GM10248 (cell line): Measurements from ENCODE around the gene FKBP9.

Experiments used
- CTCF ChIA-PET: fragments of 300-600 bp; sonication (Branson Sonifier 250); formaldehyde crosslinking; extraction: SDS; loops from one replicate; lab custom pipeline; 2021; ENCODE audit warnings: antibody characterized with exemption; lab: Yijun Ruan, JAX
- POLR2A ChIA-PET: fragments of 350-650 bp; sonication (Branson Sonifier 250); formaldehyde crosslinking; extraction: SDS; loops from one replicate; lab custom pipeline; 2020; ENCODE audit warnings: antibody characterized with exemption; lab: Yijun Ruan, JAX
- DNase-seq: peaks from one replicate; pipeline ENCODE4 v3.0.0; 2012; ENCODE audit errors: extremely low spot score
- TF ChIP-seq, protein P1 (sequence below): IDR thresholded peaks from 2 replicates; pipeline ENCODE4 v1.5.1; 2012; ENCODE audit warnings: mild to moderate bottlenecking, low read depth; ENCODE audit errors: extremely low read depth, missing control alignments, control extremely low read depth

The FKBP9 gene

DNA sequence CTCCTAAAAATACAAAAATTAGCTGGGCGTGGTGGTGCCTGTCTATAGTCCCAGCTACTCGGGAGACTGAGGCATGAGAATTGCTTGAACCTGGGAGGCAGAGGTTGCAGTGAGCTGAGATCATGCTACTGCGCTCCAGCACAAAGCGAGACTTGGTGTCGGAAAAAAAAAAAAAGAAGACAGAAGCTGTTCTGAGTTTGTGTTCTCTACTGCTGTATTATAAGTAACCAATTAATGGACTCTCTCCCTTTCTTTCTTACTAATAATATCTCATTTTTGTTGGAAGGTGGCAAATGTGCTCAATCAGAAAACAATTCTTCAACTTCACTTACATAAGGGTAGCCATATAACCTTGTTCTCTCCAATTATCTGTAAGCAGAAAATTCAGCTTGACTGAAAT lies 97.9 kb downstream of the FKBP9 start:
- ChIA-PET POLR2A (interaction anchor here (0.7 kb wide), 1 partner anchor 150 kb away, joined by 3 read pairs; no protein-coding TSS in a partner anchor), CTCF (interaction anchor here (1.6 to 4.8 kb wide), 5 partner anchors 7 to 209 kb away, joined by 4 to 22 read pairs (median 19); partner anchors contain the start of gene NT5C3A)
- TF ChIP-seq, protein P1, sequence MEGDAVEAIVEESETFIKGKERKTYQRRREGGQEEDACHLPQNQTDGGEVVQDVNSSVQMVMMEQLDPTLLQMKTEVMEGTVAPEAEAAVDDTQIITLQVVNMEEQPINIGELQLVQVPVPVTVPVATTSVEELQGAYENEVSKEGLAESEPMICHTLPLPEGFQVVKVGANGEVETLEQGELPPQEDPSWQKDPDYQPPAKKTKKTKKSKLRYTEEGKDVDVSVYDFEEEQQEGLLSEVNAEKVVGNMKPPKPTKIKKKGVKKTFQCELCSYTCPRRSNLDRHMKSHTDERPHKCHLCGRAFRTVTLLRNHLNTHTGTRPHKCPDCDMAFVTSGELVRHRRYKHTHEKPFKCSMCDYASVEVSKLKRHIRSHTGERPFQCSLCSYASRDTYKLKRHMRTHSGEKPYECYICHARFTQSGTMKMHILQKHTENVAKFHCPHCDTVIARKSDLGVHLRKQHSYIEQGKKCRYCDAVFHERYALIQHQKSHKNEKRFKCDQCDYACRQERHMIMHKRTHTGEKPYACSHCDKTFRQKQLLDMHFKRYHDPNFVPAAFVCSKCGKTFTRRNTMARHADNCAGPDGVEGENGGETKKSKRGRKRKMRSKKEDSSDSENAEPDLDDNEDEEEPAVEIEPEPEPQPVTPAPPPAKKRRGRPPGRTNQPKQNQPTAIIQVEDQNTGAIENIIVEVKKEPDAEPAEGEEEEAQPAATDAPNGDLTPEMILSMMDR, result no peak
- DNase-seq, result no peak
